GM12878 (cell line): ENCODE measurements around the gene ATP2B1. TPM values are rescaled to one million over a fixed set of nuclear protein-coding genes. Genes with fewer than 3 reads are reported as not detected.

Experiments used
- BMI1 ChIP-seq: fragments of 450-650 bp; IDR thresholded peaks from 2 replicates; pipeline ENCODE4 v1.6.1; 2016; ENCODE audit warnings: mild to moderate bottlenecking, moderate library complexity, borderline replicate concordance
- CBX3 ChIP-seq: fragments of 200-600 bp; sonication (generic); IDR thresholded peaks from 2 replicates; pipeline ENCODE4 v1.6.1; 2016; ENCODE audit warnings: low read depth, borderline replicate concordance
- ESRRA ChIP-seq: IDR thresholded peaks from 2 replicates; pipeline ENCODE4 v1.6.1; 2012; ENCODE audit warnings: mild to moderate bottlenecking, low read length, improper control_type of control experiment
- ETV6 ChIP-seq, 2 experiments: fragments of 450-650 bp in 1 of 2; IDR thresholded peaks in 1 of 2; conservative IDR thresholded peaks in 1 of 2; 2 replicates each; pipeline ENCODE4 v1.6.1; 2014; ENCODE audit warnings: antibody characterized with exemption in 1 of 2, borderline replicate concordance in 1 of 2, low read depth in 1 of 2, mild to moderate bottlenecking in 1 of 2, moderate library complexity in 1 of 2
- HDAC6 ChIP-seq: fragments of 200-600 bp; sonication (generic); IDR thresholded peaks from one replicate; pipeline ENCODE4 v1.8.0; 2017; ENCODE audit warnings: antibody characterized with exemption; ENCODE audit not compliant: unreplicated experiment
- HDGF ChIP-seq: fragments of 450-650 bp; IDR thresholded peaks from 2 replicates; pipeline ENCODE4 v1.6.1; 2016; ENCODE audit warnings: antibody characterized with exemption
- MEF2A ChIP-seq: IDR thresholded peaks from 2 replicates; pipeline ENCODE4 v1.6.1; 2011; ENCODE audit warnings: low read depth, mild to moderate bottlenecking, low read length, moderate library complexity; ENCODE audit not compliant: insufficient read depth
- MXI1 ChIP-seq: fragments of 150-350 bp; IDR thresholded peaks from 2 replicates; pipeline ENCODE4 v1.6.1; 2011; ENCODE audit warnings: low read depth, mild to moderate bottlenecking, inconsistent platforms, low read length, improper control_type of control experiment
- NFXL1 ChIP-seq: fragments of 450-650 bp; IDR thresholded peaks from 2 replicates; pipeline ENCODE4 v1.6.1; 2017; ENCODE audit warnings: antibody characterized with exemption, mild to moderate bottlenecking, borderline replicate concordance
- NR2C2 ChIP-seq: IDR thresholded peaks from 2 replicates; pipeline ENCODE4 v1.6.1; 2011; ENCODE audit warnings: borderline replicate concordance, low read depth; ENCODE audit not compliant: control insufficient read depth, insufficient read length
- RCOR1 ChIP-seq: conservative IDR thresholded peaks from 2 replicates; pipeline ENCODE4 v1.6.1; 2012; ENCODE audit warnings: low read depth, low read length, improper control_type of control experiment
- RELA ChIP-seq: fragments of 450-650 bp; IDR thresholded peaks from 2 replicates; pipeline ENCODE4 v1.8.0; 2014; ENCODE audit warnings: borderline replicate concordance; ENCODE audit not compliant: partially characterized antibody
- RUNX3 ChIP-seq: IDR thresholded peaks from 2 replicates; pipeline ENCODE4 v1.6.1; 2012; ENCODE audit warnings: low read length, inconsistent platforms
- SREBF2 ChIP-seq: IDR thresholded peaks from 2 replicates; pipeline ENCODE4 v1.6.1; 2012; ENCODE audit warnings: mild to moderate bottlenecking, low read length
- WRNIP1 ChIP-seq: IDR thresholded peaks from 2 replicates; pipeline ENCODE4 v1.6.1; 2011; ENCODE audit warnings: low read depth, low read length, improper control_type of control experiment, borderline replicate concordance
- ZNF207 ChIP-seq: fragments of 450-650 bp; IDR thresholded peaks from 2 replicates; pipeline ENCODE4 v1.6.1; 2014; ENCODE audit warnings: antibody characterized with exemption, mild to moderate bottlenecking, borderline replicate concordance
- polyA plus RNA-seq, 11 experiments: library from polyadenylated mRNA; depleted of rRNA in 4 of 11; unstranded in 6 of 11; stranded (reverse) in 5 of 11; fragments of >200 nt; fragmentation: Nextera tagmentation in 4 of 11; fragmentation: Illumina TruSeq in 1 of 11; extraction: Ambion mirVana in 4 of 11; extraction: Trizol in 1 of 11; gene quantifications; 1 replicate in 1 of 11; 2 replicates in 10 of 11; pipeline versions ENCODE4 v1.2.1 to v1.2.3, GENCODE V29; 2011 to 2016; ENCODE audit warnings: inconsistent platforms in 2 of 11, missing spikeins in 2 of 11, low read depth in 1 of 11
- total RNA-seq, 4 experiments: library from RNA; depleted of rRNA in 3 of 4; stranded (reverse); fragments of >200 nt in 3 of 4; fragmentation: Illumina TruSeq in 1 of 4; extraction: Trizol in 1 of 4; gene quantifications; 2 replicates each; pipeline versions ENCODE4 v1.2.1 to v1.2.3, GENCODE V29; 2013 to 2021
- TF ChIP-seq, protein P1 (sequence below): fragments of 450-650 bp; IDR thresholded peaks from 2 replicates; pipeline ENCODE4 v1.6.1; 2017; ENCODE audit warnings: low read depth, mild to moderate bottlenecking, moderate library complexity
- TF ChIP-seq, protein P2 (sequence below): IDR thresholded peaks from 2 replicates; pipeline ENCODE4 v1.6.1; 2011; ENCODE audit warnings: low read depth, low read length, improper control_type of control experiment, borderline replicate concordance
- TF ChIP-seq, protein P3 (sequence below): IDR thresholded peaks from 2 replicates; pipeline ENCODE4 v1.6.1; 2012; ENCODE audit warnings: low read depth, low read length, improper control_type of control experiment
- TF ChIP-seq, protein P4 (sequence below): fragments of 450-650 bp; IDR thresholded peaks from 2 replicates; pipeline ENCODE4 v1.6.1; 2017; ENCODE audit warnings: borderline replicate concordance
- TF ChIP-seq, protein P5 (sequence below): IDR thresholded peaks from 2 replicates; pipeline ENCODE4 v1.6.1; 2011; ENCODE audit warnings: borderline replicate concordance, low read depth, mild to moderate bottlenecking, moderate library complexity, mixed read lengths, low read length; ENCODE audit not compliant: insufficient read depth; ENCODE audit errors: extremely low read length
- TF ChIP-seq, protein P6 (sequence below): fragments of 450-650 bp; IDR thresholded peaks from 2 replicates; pipeline ENCODE4 v1.6.1; 2017; ENCODE audit warnings: mild to moderate bottlenecking, low read depth, inconsistent platforms; ENCODE audit not compliant: poor library complexity, severe bottlenecking

The ATP2B1 gene
- total and polyA plus RNA-seq, 10 of the 15 experiments (the other 5 are each of a cell fraction or from before 2014, with no cell fraction given), result 15.9 to 67.8 (median 48.5) TPM

DNA sequence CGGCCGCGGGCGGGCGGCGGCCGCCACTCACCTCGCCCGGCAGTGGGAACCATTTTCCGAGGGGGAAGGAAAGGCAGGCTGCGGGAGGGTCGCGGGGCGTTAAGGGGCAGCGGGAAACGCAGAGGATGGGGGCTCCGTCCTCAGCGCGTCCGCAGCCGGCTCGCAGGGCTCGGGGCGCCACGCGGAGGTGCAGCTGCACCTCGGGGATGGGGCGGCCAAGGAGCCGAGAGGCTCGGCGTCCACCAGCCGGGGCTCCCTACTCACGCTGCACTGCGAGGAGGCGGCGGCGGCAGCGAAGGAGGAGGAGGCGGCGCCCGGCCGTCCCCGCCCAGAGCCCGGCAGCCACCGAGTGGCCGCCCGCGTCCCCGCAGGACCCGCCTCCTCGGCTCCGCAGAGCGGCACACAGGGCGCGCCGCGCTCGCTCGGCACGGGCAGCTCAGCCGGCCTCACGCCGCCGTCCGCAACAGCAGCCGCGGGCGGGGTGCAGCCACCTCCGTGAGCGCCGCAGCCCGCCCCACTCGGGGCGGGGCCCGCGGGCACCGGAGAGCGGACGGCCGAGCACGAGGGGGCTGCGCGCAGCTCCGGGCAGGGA, at the start of gene ATP2B1 (continued):
- TF ChIP-seq RELA (no peak), MEF2A (no peak), NFXL1 (no peak), NR2C2 (no peak), HDAC6 (no peak), ETV6 (conservative IDR thresholded peaks at IDR 0.05 in 1 of 2, IDR thresholded peaks at IDR 0.05 in 1 of 2; ENCODE audit: borderline replicate concordance in 1 of 2, low read depth in 1 of 2) (no peak), MXI1 (peak; percentile 84), RCOR1 (0 out of 2 replicates have a peak, but pooled peaks have one; percentile 91), WRNIP1 (no peak), ZNF207 (no peak), SREBF2 (no peak), RUNX3 (no peak), ESRRA (no peak), BMI1 (no peak), HDGF (no peak), CBX3 (no peak)
- TF ChIP-seq, protein P1, sequence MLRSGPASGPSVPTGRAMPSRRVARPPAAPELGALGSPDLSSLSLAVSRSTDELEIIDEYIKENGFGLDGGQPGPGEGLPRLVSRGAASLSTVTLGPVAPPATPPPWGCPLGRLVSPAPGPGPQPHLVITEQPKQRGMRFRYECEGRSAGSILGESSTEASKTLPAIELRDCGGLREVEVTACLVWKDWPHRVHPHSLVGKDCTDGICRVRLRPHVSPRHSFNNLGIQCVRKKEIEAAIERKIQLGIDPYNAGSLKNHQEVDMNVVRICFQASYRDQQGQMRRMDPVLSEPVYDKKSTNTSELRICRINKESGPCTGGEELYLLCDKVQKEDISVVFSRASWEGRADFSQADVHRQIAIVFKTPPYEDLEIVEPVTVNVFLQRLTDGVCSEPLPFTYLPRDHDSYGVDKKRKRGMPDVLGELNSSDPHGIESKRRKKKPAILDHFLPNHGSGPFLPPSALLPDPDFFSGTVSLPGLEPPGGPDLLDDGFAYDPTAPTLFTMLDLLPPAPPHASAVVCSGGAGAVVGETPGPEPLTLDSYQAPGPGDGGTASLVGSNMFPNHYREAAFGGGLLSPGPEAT, result no peak
- TF ChIP-seq, protein P2, sequence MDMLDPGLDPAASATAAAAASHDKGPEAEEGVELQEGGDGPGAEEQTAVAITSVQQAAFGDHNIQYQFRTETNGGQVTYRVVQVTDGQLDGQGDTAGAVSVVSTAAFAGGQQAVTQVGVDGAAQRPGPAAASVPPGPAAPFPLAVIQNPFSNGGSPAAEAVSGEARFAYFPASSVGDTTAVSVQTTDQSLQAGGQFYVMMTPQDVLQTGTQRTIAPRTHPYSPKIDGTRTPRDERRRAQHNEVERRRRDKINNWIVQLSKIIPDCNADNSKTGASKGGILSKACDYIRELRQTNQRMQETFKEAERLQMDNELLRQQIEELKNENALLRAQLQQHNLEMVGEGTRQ, result no peak
- TF ChIP-seq, protein P3, sequence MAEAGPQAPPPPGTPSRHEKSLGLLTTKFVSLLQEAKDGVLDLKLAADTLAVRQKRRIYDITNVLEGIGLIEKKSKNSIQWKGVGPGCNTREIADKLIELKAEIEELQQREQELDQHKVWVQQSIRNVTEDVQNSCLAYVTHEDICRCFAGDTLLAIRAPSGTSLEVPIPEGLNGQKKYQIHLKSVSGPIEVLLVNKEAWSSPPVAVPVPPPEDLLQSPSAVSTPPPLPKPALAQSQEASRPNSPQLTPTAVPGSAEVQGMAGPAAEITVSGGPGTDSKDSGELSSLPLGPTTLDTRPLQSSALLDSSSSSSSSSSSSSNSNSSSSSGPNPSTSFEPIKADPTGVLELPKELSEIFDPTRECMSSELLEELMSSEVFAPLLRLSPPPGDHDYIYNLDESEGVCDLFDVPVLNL, result no peak
- TF ChIP-seq, protein P4, sequence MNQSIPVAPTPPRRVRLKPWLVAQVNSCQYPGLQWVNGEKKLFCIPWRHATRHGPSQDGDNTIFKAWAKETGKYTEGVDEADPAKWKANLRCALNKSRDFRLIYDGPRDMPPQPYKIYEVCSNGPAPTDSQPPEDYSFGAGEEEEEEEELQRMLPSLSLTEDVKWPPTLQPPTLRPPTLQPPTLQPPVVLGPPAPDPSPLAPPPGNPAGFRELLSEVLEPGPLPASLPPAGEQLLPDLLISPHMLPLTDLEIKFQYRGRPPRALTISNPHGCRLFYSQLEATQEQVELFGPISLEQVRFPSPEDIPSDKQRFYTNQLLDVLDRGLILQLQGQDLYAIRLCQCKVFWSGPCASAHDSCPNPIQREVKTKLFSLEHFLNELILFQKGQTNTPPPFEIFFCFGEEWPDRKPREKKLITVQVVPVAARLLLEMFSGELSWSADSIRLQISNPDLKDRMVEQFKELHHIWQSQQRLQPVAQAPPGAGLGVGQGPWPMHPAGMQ, result no peak
- TF ChIP-seq, protein P5, sequence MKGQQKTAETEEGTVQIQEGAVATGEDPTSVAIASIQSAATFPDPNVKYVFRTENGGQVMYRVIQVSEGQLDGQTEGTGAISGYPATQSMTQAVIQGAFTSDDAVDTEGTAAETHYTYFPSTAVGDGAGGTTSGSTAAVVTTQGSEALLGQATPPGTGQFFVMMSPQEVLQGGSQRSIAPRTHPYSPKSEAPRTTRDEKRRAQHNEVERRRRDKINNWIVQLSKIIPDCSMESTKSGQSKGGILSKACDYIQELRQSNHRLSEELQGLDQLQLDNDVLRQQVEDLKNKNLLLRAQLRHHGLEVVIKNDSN, result no peak
- TF ChIP-seq, protein P6, sequence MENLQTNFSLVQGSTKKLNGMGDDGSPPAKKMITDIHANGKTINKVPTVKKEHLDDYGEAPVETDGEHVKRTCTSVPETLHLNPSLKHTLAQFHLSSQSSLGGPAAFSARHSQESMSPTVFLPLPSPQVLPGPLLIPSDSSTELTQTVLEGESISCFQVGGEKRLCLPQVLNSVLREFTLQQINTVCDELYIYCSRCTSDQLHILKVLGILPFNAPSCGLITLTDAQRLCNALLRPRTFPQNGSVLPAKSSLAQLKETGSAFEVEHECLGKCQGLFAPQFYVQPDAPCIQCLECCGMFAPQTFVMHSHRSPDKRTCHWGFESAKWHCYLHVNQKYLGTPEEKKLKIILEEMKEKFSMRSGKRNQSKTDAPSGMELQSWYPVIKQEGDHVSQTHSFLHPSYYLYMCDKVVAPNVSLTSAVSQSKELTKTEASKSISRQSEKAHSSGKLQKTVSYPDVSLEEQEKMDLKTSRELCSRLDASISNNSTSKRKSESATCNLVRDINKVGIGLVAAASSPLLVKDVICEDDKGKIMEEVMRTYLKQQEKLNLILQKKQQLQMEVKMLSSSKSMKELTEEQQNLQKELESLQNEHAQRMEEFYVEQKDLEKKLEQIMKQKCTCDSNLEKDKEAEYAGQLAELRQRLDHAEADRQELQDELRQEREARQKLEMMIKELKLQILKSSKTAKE, result no peak
